AG20443 (cell line): ENCODE results near the gene CD164.
"Not testable (repeated sequence)": the region's sequence is repeated elsewhere in the genome, so short reads cannot be mapped to it uniquely, and the experiment has no call there.

Experiments
- DNase-seq: peaks from one replicate; pipeline ENCODE4 v3.0.0; 2012; ENCODE audit warnings: low spot score, mixed read lengths

Gene CD164

GRCh38 chr6:109342911-109343310, 39.4 kb downstream of the CD164 start:
- no peak for DNase-seq

GRCh38 chr6:109342506-109342905, 39.8 kb downstream of the CD164 start:
- DNase-seq: peak; percentile 49

GRCh38 chr6:109340811-109341210, 41.5 kb downstream of the CD164 start:
- peak; percentile 50 for DNase-seq

GRCh38 chr6:109339906-109340678, 42.2 kb downstream of the CD164 start:
- no peak for DNase-seq

- DNase-seq: peak; percentile 33
Observed at GRCh38 chr6:109336221-109336961, 45.9 kb downstream of the CD164 start.

- not testable (repeated sequence) for DNase-seq
Observed at GRCh38 chr6:109333870-109334269, 48.4 kb downstream of the CD164 start.

- DNase-seq: no peak
Observed at GRCh38 chr6:109332748-109333147, 49.5 kb downstream of the CD164 start.

GRCh38 chr6:109331081-109331480, 51.2 kb downstream of the CD164 start:
- DNase-seq: no peak

GRCh38 chr6:109330263-109330662, 52.0 kb downstream of the CD164 start:
- no peak for DNase-seq

- DNase-seq: no peak
Observed at GRCh38 chr6:109328629-109329028, 53.6 kb downstream of the CD164 start.

GRCh38 chr6:109327959-109328358, 54.3 kb downstream of the CD164 start:
- DNase-seq: no peak

- no peak for DNase-seq
Observed at GRCh38 chr6:109327491-109327890, 54.8 kb downstream of the CD164 start.

GRCh38 chr6:109326351-109326750, 55.9 kb downstream of the CD164 start:
- DNase-seq: no peak

GRCh38 chr6:109325400-109325801, 56.9 kb downstream of the CD164 start:
- DNase-seq: no peak

- DNase-seq: no peak
Observed at GRCh38 chr6:109323241-109323640, 59.0 kb downstream of the CD164 start.

GRCh38 chr6:109322825-109323224, 59.4 kb downstream of the CD164 start:
- no peak for DNase-seq

GRCh38 chr6:109321752-109322151, 60.5 kb downstream of the CD164 start:
- DNase-seq: no peak

- DNase-seq: no peak
Observed at GRCh38 chr6:109320072-109320471, 62.2 kb downstream of the CD164 start.

- no peak for DNase-seq
Observed at GRCh38 chr6:109318328-109318876, 63.9 kb downstream of the CD164 start.

- no peak for DNase-seq
Observed at GRCh38 chr6:109316909-109317308, 65.4 kb downstream of the CD164 start.
